ENCODE data around the gene RHO. TPM values are rescaled to one million over a fixed set of nuclear protein-coding genes. Genes with fewer than 3 reads are reported as not detected.

Gene RHO
- total and polyA plus RNA-seq, 2 donors (not counting 3 experiments of a cell fraction or from before 2014, with no cell fraction given): not detected

GRCh38 chr3:129543156-129543790 is 14.8 kb downstream of the RHO start, which contains the start of gene H1-8:
Gene H1-8, plus strand, starts transcription at chr3:129543175. Its CDS starts 44 bp downstream, at chr3:129543219.
- H3K4me1 ChIP-seq (ENCODE audit: control insufficient read depth, extremely low read depth, insufficient read depth, low read length): no peaks in the 10 kb centered on the region
- no peaks in the 10 kb centered on the region for H3K9me3 ChIP-seq (replicated peaks; ENCODE audit: control insufficient read depth, insufficient read depth, low read length)

GRCh38 chr3:129543999-129544398 is 15.6 kb downstream of the RHO start:
- Histone ChIP-seq H4K20me1 (replicated peaks; ENCODE audit: control insufficient read depth, extremely low read depth, insufficient read depth, low read length) (no peaks in the 10 kb centered on the region), H3K27me3 (ENCODE audit: control insufficient read depth in 2 of 2, insufficient read depth in 2 of 2, low read length in 2 of 2) (no peaks in the 10 kb centered on the region), H2AFZ (ENCODE audit: low read depth, low read length) (no peak overlapping the region), H3K9ac (replicated peaks; ENCODE audit: extremely low read depth, insufficient read depth, low read length) (no peak overlapping the region), H3K4me2 (ENCODE audit: insufficient read depth, low read length) (no peak overlapping the region), H3K4me3 (replicated peaks in 1 of 3; ENCODE audit: insufficient read depth in 1 of 3, low read depth in 1 of 3, low read length in 3 of 3) (no peak overlapping the region), H3K36me3 (ENCODE audit: control insufficient read depth in 2 of 2, extremely low read depth in 1 of 2, insufficient read depth in 2 of 2, low read length in 2 of 2) (no peaks in the 10 kb centered on the region), H3K27ac (ENCODE audit: insufficient read depth, low read depth, low read length) (no peak overlapping the region), H3K9me3 (replicated peaks; ENCODE audit: control insufficient read depth, insufficient read depth, low read length) (no peaks in the 10 kb centered on the region), H3K4me1 (ENCODE audit: control insufficient read depth, extremely low read depth, insufficient read depth, low read length) (no peaks in the 10 kb centered on the region), H3K9me1 (replicated peaks; ENCODE audit: control insufficient read depth, extremely low read depth, insufficient read depth, low read length) (no peaks in the 10 kb centered on the region), H3K79me2 (ENCODE audit: control insufficient read depth, insufficient read depth, low read length) (no peaks in the 10 kb centered on the region)
- intact Hi-C loops (cut with micrococcal nuclease): no loop called here
- FAIRE-seq: no peak
- ChIA-PET POLR2A (no interaction called here), CTCF (interaction anchor here (0.8 to 2.0 kb wide), 4 partner anchors 9 to 161 kb away, joined by 3 to 8 read pairs (median 3); no protein-coding TSS in a partner anchor)
- dilution Hi-C loops (cut with MboI; ENCODE audit: extremely low pct_ligation_motif_present, low sequenced_read_pairs): no loop called here
- BruUV-seq (replicated peaks): no TSS peak
- no peak for TF ChIP-seq CTCF (IDR thresholded peaks at IDR 0.05; ENCODE audit: extremely low read depth in 1 of 2, insufficient read depth in 1 of 2, low read depth in 1 of 2, low read length in 2 of 2)
- TF ChIP-seq FOS (IDR thresholded peaks at IDR 0.05; ENCODE audit: borderline replicate concordance, insufficient read depth, low read length): no peak
- TF ChIP-seq MAX (IDR thresholded peaks at IDR 0.05; ENCODE audit: insufficient read depth, insufficient read length): no peak
- no peak for TF ChIP-seq MYC (IDR thresholded peaks at IDR 0.05; ENCODE audit: low read depth, low read length)
- no peak for TF ChIP-seq EZH2 (IDR thresholded peaks at IDR 0.05; ENCODE audit: borderline replicate concordance, low read depth, low read length, severe bottlenecking)
- no peak for TF ChIP-seq POLR2A (IDR thresholded peaks at IDR 0.05; ENCODE audit: low read depth, low read length)
- no peak for TF ChIP-seq JUN (IDR thresholded peaks at IDR 0.05; ENCODE audit: borderline replicate concordance, insufficient read depth, insufficient read length, low read depth)
- TF ChIP-seq GATA2 (IDR thresholded peaks at IDR 0.05; ENCODE audit: insufficient read depth, insufficient read length, low read depth, low read length): no peak
- no peak for TF ChIP-seq POLR2AphosphoS5 (IDR thresholded peaks at IDR 0.05; ENCODE audit: insufficient read depth, low read depth, low read length)
- no peak for DNase-seq (ENCODE audit: low read depth, low spot score)

More at GRCh38 chr3:129543156-129543790, 14.8 kb downstream of the RHO start, which contains the start of gene H1-8:
- Histone ChIP-seq H3K27ac (ENCODE audit: insufficient read depth, low read depth, low read length) (no peak within 1 kb of the TSS), H3K79me2 (ENCODE audit: control insufficient read depth, insufficient read depth, low read length) (no peaks in the 10 kb centered on the region), H3K4me3 (replicated peaks in 1 of 3; ENCODE audit: insufficient read depth in 1 of 3, low read depth in 1 of 3, low read length in 3 of 3) (no peak within 1 kb of the TSS), H3K9me1 (replicated peaks; ENCODE audit: control insufficient read depth, extremely low read depth, insufficient read depth, low read length) (no peaks in the 10 kb centered on the region), H4K20me1 (replicated peaks; ENCODE audit: control insufficient read depth, extremely low read depth, insufficient read depth, low read length) (no peaks in the 10 kb centered on the region), H3K9ac (replicated peaks; ENCODE audit: extremely low read depth, insufficient read depth, low read length) (no peak within 1 kb of the TSS), H2AFZ (ENCODE audit: low read depth, low read length) (no peak within 1 kb of the TSS), H3K4me2 (ENCODE audit: insufficient read depth, low read length) (no peak within 1 kb of the TSS), H3K27me3 (ENCODE audit: control insufficient read depth in 2 of 2, insufficient read depth in 2 of 2, low read length in 2 of 2) (no peaks in the 10 kb centered on the region), H3K36me3 (ENCODE audit: control insufficient read depth in 2 of 2, extremely low read depth in 1 of 2, insufficient read depth in 2 of 2, low read length in 2 of 2) (no peaks in the 10 kb centered on the region)
- CTCF ChIA-PET: interaction anchor here (1.1 to 2.0 kb wide), 3 partner anchors 9 to 53 kb away, joined by 3 to 8 read pairs (median 4); no protein-coding TSS in a partner anchor
- intact Hi-C loops (cut with micrococcal nuclease): no loop called here
- POLR2A ChIA-PET: no interaction called here
- dilution Hi-C loops (cut with MboI; ENCODE audit: extremely low pct_ligation_motif_present, low sequenced_read_pairs): no loop called here
- TF ChIP-seq MYC (IDR thresholded peaks at IDR 0.05; ENCODE audit: low read depth, low read length): no peak
- TF ChIP-seq JUN (IDR thresholded peaks at IDR 0.05; ENCODE audit: borderline replicate concordance, insufficient read depth, insufficient read length, low read depth): no peak
- FAIRE-seq (no peak), DNase-seq (ENCODE audit: low read depth, low spot score) (no peak)
- BruUV-seq (replicated peaks): no TSS peak

All from endothelial cell of umbilical vein (primary cell).